Esophagus squamous epithelium (tissue), 5 donors: Measurements from ENCODE around the gene SLC6A3. TPM values are rescaled to one million over a fixed set of nuclear protein-coding genes. Genes with fewer than 3 reads are reported as not detected.

Source experiments
- DNase-seq: peaks from one replicate; lab custom pipeline; 2025; lab: John Stamatoyannopoulos, UW
- H3K27ac ChIP-seq, 4 donors: fragments of 200-600 bp; sonication (generic); one replicate each; pipeline ENCODE4 v1.5.1; 2016 to 2019; ENCODE audit warnings: mild to moderate bottlenecking in 1 of 4
- H3K27me3 ChIP-seq, 4 donors: fragments of 200-600 bp; sonication (generic); 1 replicate in 3 of 4; 2 replicates in 1 of 4; pipeline versions ENCODE4 v1.5.1 to v1.6.0; 2017 to 2021; ENCODE audit warnings: antibody characterized with exemption in 1 of 4
- H3K36me3 ChIP-seq, 3 donors: fragments of 200-600 bp; sonication (generic); one replicate each; pipeline ENCODE4 v1.5.1; 2016 to 2019
- H3K4me1 ChIP-seq, 3 donors: fragments of 200-600 bp; sonication (generic); one replicate each; pipeline ENCODE4 v1.5.1; 2017 to 2019
- H3K4me3 ChIP-seq, 4 donors: fragments of 200-600 bp; sonication (generic); 1 replicate in 3 of 4; 2 replicates in 1 of 4; pipeline ENCODE4 v1.5.1; 2016 to 2019; ENCODE audit warnings: mild to moderate bottlenecking in 2 of 4, moderate library complexity in 1 of 4
- H3K9me3 ChIP-seq, 3 donors: fragments of 200-600 bp; sonication (generic); one replicate each; pipeline ENCODE4 v1.5.1; 2016 to 2019
- POLR2A ChIP-seq, 4 donors: fragments of 450-650 bp; IDR thresholded peaks; one replicate each; pipeline ENCODE4 v1.6.1; 2017; ENCODE audit warnings: antibody characterized with exemption in 4 of 4, mild to moderate bottlenecking in 4 of 4, moderate library complexity in 3 of 4
- WGBS, 2 donors: methylation state at CpG; one replicate each; pipeline ENCODE4 v1.1.5; 2018; 5-methylcytosine and 5-hydroxymethylcytosine counted together
- intact Hi-C: fragments of 100-400 bp; cut with DNase I; formaldehyde crosslinking; loops from one replicate; pipeline ENCODE4 v1.15.0; 2022
- total RNA-seq, 4 donors: library from RNA; depleted of rRNA; stranded (reverse); fragments of >200 nt; gene quantifications; one replicate each; pipeline ENCODE4 v1.1.0, GENCODE V29; 2016
- TF ChIP-seq, protein P1 (sequence below), 6 experiments: fragments of 450-650 bp in 4 of 6; fragments of 200-600 bp in 2 of 6; sonication (generic) in 2 of 6; IDR thresholded peaks; one replicate each; pipeline ENCODE4 v1.5.1; 2016 to 2019; ENCODE audit warnings: antibody characterized with exemption in 6 of 6, mild to moderate bottlenecking in 4 of 6, moderate library complexity in 4 of 6
- donor health status: DM: yes; HTN: yes; CAD: no.

SLC6A3 gene
- total RNA-seq, 4 donors from 2014 or later, result 0.19 TPM; not detected in 3

DNA sequence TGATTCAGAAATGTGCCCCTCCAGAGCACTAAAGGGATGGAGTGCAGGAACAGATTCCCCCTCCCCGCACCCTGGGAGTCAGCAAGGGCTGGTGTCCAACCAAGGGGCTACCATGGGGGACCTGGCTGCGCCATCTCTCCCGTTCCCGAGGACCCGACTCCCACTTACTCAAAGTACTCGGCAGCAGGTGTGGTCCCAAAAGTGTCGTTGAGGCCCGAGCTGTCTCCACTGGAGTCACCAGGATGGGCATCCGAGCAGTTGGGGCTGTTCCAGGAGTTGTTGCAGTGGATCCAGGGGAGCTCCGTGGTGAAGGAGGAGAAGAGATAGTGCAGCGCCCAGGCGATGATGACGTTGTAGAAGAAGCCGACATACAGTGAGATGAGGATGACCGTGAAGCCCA is 12.9 kb downstream of the SLC6A3 start:
- no peak for TF ChIP-seq POLR2A (IDR thresholded peaks at IDR 0.05)
- TF ChIP-seq, protein P1, sequence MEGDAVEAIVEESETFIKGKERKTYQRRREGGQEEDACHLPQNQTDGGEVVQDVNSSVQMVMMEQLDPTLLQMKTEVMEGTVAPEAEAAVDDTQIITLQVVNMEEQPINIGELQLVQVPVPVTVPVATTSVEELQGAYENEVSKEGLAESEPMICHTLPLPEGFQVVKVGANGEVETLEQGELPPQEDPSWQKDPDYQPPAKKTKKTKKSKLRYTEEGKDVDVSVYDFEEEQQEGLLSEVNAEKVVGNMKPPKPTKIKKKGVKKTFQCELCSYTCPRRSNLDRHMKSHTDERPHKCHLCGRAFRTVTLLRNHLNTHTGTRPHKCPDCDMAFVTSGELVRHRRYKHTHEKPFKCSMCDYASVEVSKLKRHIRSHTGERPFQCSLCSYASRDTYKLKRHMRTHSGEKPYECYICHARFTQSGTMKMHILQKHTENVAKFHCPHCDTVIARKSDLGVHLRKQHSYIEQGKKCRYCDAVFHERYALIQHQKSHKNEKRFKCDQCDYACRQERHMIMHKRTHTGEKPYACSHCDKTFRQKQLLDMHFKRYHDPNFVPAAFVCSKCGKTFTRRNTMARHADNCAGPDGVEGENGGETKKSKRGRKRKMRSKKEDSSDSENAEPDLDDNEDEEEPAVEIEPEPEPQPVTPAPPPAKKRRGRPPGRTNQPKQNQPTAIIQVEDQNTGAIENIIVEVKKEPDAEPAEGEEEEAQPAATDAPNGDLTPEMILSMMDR (IDR thresholded peaks at IDR 0.05), result no peak
- peaks cover 4 to 31% (median 22%) of the 10 kb centered on the region in 3 donors for H3K9me3 ChIP-seq
- peaks cover 0 to 9% (median 0%) of the 10 kb centered on the region in 4 donors for H3K27me3 ChIP-seq
- no peak for DNase-seq
- no peak overlapping the region for H3K4me3 ChIP-seq
- intact Hi-C loops, result no loop called here
- H3K4me1 ChIP-seq, result no peaks in the 10 kb centered on the region
- no peak overlapping the region for H3K27ac ChIP-seq
- WGBS, 2 donors, result 80 to 91% methylated on average over 8 to 9 of the region's 15 CpGs
- no peaks in the 10 kb centered on the region for H3K36me3 ChIP-seq

DNA sequence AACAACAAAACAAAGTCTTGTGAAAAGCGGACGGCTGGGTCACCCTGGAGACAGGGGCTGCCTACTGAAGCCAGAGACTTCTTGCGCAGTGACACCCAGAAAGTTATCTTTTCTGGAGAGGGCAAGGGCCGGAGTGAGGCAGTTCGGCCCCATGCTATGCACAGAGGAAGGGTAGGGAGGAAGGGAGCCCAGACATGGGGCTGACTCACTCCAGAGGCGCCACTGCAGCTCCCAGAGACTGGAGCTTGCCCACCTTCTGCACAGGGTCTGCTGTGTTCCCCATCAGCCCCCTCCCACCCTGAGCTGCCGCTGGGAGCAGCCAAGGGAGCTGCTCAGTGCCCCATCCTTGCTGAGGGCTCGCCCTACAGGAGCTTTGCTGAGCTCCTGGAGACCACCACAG is 13.3 kb downstream of the SLC6A3 start:
- intact Hi-C loops, result no loop called here

DNA sequence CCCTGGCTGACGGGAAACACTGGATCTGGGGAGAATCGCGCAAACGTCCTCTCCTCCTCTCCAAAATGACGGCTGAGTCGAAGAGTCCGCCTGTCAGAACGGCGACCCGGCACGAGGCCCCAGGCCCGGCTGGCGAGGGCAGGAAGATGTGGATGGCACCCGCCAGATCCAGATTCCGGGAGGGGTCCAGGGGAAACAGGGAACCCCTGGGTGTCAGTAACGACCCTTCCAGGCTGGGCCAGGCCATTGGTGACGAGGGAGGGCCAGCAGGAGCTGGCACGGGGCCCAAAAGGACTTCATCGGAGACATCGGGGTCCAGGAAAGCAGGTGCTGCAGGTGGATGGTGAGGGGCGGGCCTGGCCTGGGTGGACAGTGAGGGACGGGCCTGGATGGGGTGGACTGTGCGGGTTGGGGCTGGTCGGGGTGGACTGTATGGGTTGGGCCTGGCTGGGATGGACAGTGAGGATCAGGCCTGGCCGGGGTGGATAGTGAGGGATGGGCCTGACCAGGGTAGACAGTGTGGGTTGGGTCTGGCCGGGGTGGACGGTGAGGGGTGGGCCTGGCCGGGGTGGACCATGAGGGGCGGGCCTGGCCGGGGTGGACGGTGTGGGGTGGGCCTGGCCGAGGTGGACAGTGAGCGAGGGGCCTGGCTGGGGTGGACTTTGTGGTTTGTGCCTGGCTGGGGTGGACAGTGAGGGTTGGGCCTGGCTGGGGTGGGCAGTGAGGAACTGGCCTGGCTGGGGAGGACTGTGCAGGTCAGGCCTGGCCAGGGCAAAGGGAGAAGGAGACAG is 14.0 kb downstream of the SLC6A3 start:
- Histone ChIP-seq H3K27me3 (no peaks in the 10 kb centered on the region), H3K27ac (no peak overlapping the region), H3K4me3 (no peak overlapping the region), H3K36me3 (no peaks in the 10 kb centered on the region), H3K9me3 (peaks cover 4 to 41% (median 26%) of the 10 kb centered on the region in 3 donors), H3K4me1 (no peaks in the 10 kb centered on the region)
- DNase-seq, result no peak
- WGBS, 2 donors, result 80 to 84% methylated on average over 5 to 23 of the region's 33 CpGs
- intact Hi-C loops, result no loop called here
- TF ChIP-seq POLR2A (IDR thresholded peaks at IDR 0.05), result no peak
- TF ChIP-seq, protein P1 (IDR thresholded peaks at IDR 0.05), result no peak

More for the DNA sequence above, 13.3 kb downstream of the SLC6A3 start:
- Histone ChIP-seq H3K4me3 (no peak overlapping the region), H3K27ac (no peak overlapping the region), H3K9me3 (peaks cover 4 to 35% (median 26%) of the 10 kb centered on the region in 3 donors), H3K4me1 (no peaks in the 10 kb centered on the region), H3K36me3 (no peaks in the 10 kb centered on the region), H3K27me3 (peaks cover 0 to 5% (median 0%) of the 10 kb centered on the region in 4 donors)
- no peak for DNase-seq
- WGBS, 2 donors, result 82 to 91% methylated on average over 6 of the region's 8 CpGs
- no peak for TF ChIP-seq POLR2A (IDR thresholded peaks at IDR 0.05)
- TF ChIP-seq, protein P1 (IDR thresholded peaks at IDR 0.05), result no peak

- H3K27me3 ChIP-seq, result no peaks in the 10 kb centered on the region
- DNase-seq, result no peak
- no peaks in the 10 kb centered on the region for H3K36me3 ChIP-seq
- no peaks in the 10 kb centered on the region for H3K4me1 ChIP-seq
- peaks cover 4 to 44% (median 26%) of the 10 kb centered on the region in 3 donors for H3K9me3 ChIP-seq
- H3K27ac ChIP-seq, result no peak overlapping the region
- no peak for TF ChIP-seq POLR2A (IDR thresholded peaks at IDR 0.05)
- TF ChIP-seq, protein P1 (IDR thresholded peaks at IDR 0.05), result no peak
- intact Hi-C loops, result no loop called here
- WGBS, 2 donors, result 83 to 86% methylated on average over 13 to 24 of the region's 26 CpGs
- H3K4me3 ChIP-seq, result no peak overlapping the region
Measured at GRCh38 chr5:1430121-1430795, 15.0 kb downstream of the SLC6A3 start.

DNA sequence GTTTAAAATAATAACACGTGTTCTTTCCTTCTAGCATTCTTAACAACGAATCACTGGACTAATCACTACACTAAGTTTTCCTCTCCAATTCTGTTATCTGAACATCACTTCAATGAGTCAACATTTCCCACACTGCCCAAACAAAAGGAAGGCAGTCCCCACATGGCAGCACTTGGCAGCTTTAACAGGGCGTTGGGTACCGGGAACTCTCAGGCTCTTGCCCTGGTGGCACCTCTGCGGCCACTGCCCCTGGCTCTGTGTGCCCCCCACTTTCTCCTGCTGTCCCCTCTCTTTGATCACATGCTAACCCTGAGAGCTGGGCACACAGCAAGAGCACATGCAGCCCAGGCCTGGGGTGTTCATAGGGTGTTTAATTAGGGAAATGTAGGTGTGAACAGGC is 15.7 kb downstream of the SLC6A3 start:
- intact Hi-C loops, result no loop called here
- WGBS, 2 donors, result 92 to 93% methylated on average over 5 of the region's 5 CpGs
- Histone ChIP-seq H3K4me1 (no peaks in the 10 kb centered on the region), H3K9me3 (peaks cover 4 to 44% (median 26%) of the 10 kb centered on the region in 3 donors), H3K27me3 (no peaks in the 10 kb centered on the region), H3K27ac (no peak overlapping the region), H3K4me3 (no peak overlapping the region), H3K36me3 (no peaks in the 10 kb centered on the region)
- TF ChIP-seq, protein P1 (IDR thresholded peaks at IDR 0.05), result no peak
- no peak for DNase-seq
